Measurements from ENCODE around the gene COQ10A.

COQ10A gene

GRCh38 chr12:56266693-56267442 lies at the start of gene COQ10A:
Gene COQ10A (plus strand): TSS chr12:56266942. CDS start chr12:56267119, 177 bp downstream.
- DNase-seq (ENCODE audit: low read depth in 2 of 2): peak; percentile 73 to 80

GRCh38 chr12:56219840-56220239 lies 46.9 kb upstream of the COQ10A start:
- DNase-seq (ENCODE audit: low read depth in 2 of 2): no peak

- no peak for DNase-seq (ENCODE audit: low read depth in 2 of 2)
These were observed 46.0 kb upstream of the COQ10A start for GRCh38 chr12:56220611-56221231.

- no peak for DNase-seq (ENCODE audit: low read depth in 2 of 2)
These were observed 45.4 kb upstream of the COQ10A start for GRCh38 chr12:56221232-56221756.

GRCh38 chr12:56221757-56222530 lies 44.8 kb upstream of the COQ10A start, which contains the start of gene RNF41:
Gene RNF41 (minus strand): TSS chr12:56221922. CDS start chr12:56214047, 7,875 bp downstream.
- peak; percentile 81 to 84 for DNase-seq (ENCODE audit: low read depth in 2 of 2)

- DNase-seq (ENCODE audit: low read depth in 2 of 2): no peak
These were observed 44.2 kb upstream of the COQ10A start for GRCh38 chr12:56222531-56222895.

GRCh38 chr12:56223571-56224101 lies 43.1 kb upstream of the COQ10A start:
- DNase-seq (ENCODE audit: low read depth in 2 of 2): no peak

GRCh38 chr12:56224102-56224701 lies 42.5 kb upstream of the COQ10A start, which contains the start of gene NABP2:
Gene NABP2 (plus strand): TSS chr12:56224342. CDS start chr12:56224857, 515 bp downstream.
- DNase-seq (ENCODE audit: low read depth in 2 of 2): peak; percentile 82 to 88

GRCh38 chr12:56224954-56225353 lies 41.8 kb upstream of the COQ10A start:
- no peak for DNase-seq (ENCODE audit: low read depth in 2 of 2)

GRCh38 chr12:56229082-56229481 lies 37.7 kb upstream of the COQ10A start:
- no peak for DNase-seq (ENCODE audit: low read depth in 2 of 2)

GRCh38 chr12:56229916-56230431 lies 36.8 kb upstream of the COQ10A start, which contains the start of gene SLC39A5:
Gene SLC39A5 (plus strand): TSS chr12:56230051. CDS start chr12:56231275, 1,224 bp downstream.
- DNase-seq (ENCODE audit: low read depth in 2 of 2): no peak

- no peak for DNase-seq (ENCODE audit: low read depth in 2 of 2)
These were observed 36.1 kb upstream of the COQ10A start for GRCh38 chr12:56230432-56231183.

- no peak for DNase-seq (ENCODE audit: low read depth in 2 of 2)
These were observed 35.6 kb upstream of the COQ10A start for GRCh38 chr12:56231184-56231582.

- no peak for DNase-seq (ENCODE audit: low read depth in 2 of 2)
These were observed 31.9 kb upstream of the COQ10A start for GRCh38 chr12:56234746-56235436.

- no peak for DNase-seq (ENCODE audit: low read depth in 2 of 2)
These were observed 30.7 kb upstream of the COQ10A start for GRCh38 chr12:56236091-56236490.

- no peak for DNase-seq (ENCODE audit: low read depth in 2 of 2)
These were observed 29.8 kb upstream of the COQ10A start for GRCh38 chr12:56236985-56237384.

GRCh38 chr12:56237552-56237951 lies 29.2 kb upstream of the COQ10A start:
- no peak for DNase-seq (ENCODE audit: low read depth in 2 of 2)

- no peak for DNase-seq (ENCODE audit: low read depth in 2 of 2)
These were observed 25.1 kb upstream of the COQ10A start for GRCh38 chr12:56241424-56242303.

GRCh38 chr12:56242986-56243385 lies 23.8 kb upstream of the COQ10A start:
- no peak for DNase-seq (ENCODE audit: low read depth in 2 of 2)

Measured in stimulated activated CD8-positive, alpha-beta memory T cell treated with anti-CD3 and anti-CD28 coated beads, Interleukin-15, amount 100 ng/mL, for 4 hours (primary cell).